PC-3 (cell line): ENCODE data around the gene PDZRN4.

Experiments
- EZH2 ChIP-seq: fragments of 300-600 bp; sonication (generic); IDR thresholded peaks from one replicate; pipeline ENCODE4 v1.6.1; 2017; ENCODE audit warnings: antibody characterized with exemption, mild to moderate bottlenecking, low read length; ENCODE audit not compliant: unreplicated experiment
- EZH2phosphoT487 ChIP-seq: fragments of 300-600 bp; sonication (generic); IDR thresholded peaks from 2 replicates; pipeline ENCODE4 v1.6.1; 2018; ENCODE audit warnings: mild to moderate bottlenecking, antibody characterized with exemption, low read length, borderline replicate concordance
- TF ChIP-seq, protein P1 (sequence below): fragments of 300-600 bp; sonication (generic); conservative IDR thresholded peaks from 2 replicates; pipeline ENCODE4 v1.5.1; 2017; ENCODE audit warnings: antibody characterized with exemption, low read depth, mild to moderate bottlenecking, low read length

DNA sequence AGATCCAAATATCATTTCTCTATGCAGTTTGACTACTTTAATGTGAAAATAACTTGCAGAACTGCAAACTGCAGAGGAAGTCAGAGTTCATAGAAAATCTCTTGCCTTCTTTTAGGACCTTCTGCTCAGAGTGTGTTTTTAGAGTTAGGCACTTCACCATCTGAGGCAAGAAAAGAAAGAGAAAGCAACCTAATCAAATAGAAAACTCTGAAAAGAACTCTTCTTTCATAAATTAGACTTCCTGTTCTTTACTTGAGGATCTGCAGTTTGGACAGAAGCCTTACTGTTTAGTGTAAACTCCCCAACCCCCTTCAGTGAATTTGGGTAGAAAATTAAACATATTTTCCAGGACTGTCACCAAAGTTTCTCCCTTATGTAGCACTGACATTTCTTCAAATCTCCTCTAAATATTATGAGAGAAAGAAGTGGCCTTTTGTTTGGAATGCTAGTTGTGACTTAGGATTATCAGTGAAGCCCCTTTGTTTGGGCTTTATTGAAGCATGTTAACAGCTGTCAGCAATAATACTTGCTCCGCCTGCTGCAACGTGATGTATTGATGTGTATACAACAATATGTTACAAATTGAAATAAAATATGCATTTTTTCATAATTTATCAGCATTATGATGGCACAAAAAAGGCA lies 99.5 kb downstream of the PDZRN4 start:
- no peak for TF ChIP-seq EZH2
- TF ChIP-seq, protein P1, sequence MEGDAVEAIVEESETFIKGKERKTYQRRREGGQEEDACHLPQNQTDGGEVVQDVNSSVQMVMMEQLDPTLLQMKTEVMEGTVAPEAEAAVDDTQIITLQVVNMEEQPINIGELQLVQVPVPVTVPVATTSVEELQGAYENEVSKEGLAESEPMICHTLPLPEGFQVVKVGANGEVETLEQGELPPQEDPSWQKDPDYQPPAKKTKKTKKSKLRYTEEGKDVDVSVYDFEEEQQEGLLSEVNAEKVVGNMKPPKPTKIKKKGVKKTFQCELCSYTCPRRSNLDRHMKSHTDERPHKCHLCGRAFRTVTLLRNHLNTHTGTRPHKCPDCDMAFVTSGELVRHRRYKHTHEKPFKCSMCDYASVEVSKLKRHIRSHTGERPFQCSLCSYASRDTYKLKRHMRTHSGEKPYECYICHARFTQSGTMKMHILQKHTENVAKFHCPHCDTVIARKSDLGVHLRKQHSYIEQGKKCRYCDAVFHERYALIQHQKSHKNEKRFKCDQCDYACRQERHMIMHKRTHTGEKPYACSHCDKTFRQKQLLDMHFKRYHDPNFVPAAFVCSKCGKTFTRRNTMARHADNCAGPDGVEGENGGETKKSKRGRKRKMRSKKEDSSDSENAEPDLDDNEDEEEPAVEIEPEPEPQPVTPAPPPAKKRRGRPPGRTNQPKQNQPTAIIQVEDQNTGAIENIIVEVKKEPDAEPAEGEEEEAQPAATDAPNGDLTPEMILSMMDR, result no peak
- no peak for TF ChIP-seq EZH2phosphoT487
